Measurements from ENCODE around the gene POU3F3. TPM values are rescaled to one million over a fixed set of nuclear protein-coding genes. Genes with fewer than 3 reads are reported as not detected.

POU3F3 gene
- total RNA-seq, 1 experiment from 2014 or later, result not detected

DNA sequence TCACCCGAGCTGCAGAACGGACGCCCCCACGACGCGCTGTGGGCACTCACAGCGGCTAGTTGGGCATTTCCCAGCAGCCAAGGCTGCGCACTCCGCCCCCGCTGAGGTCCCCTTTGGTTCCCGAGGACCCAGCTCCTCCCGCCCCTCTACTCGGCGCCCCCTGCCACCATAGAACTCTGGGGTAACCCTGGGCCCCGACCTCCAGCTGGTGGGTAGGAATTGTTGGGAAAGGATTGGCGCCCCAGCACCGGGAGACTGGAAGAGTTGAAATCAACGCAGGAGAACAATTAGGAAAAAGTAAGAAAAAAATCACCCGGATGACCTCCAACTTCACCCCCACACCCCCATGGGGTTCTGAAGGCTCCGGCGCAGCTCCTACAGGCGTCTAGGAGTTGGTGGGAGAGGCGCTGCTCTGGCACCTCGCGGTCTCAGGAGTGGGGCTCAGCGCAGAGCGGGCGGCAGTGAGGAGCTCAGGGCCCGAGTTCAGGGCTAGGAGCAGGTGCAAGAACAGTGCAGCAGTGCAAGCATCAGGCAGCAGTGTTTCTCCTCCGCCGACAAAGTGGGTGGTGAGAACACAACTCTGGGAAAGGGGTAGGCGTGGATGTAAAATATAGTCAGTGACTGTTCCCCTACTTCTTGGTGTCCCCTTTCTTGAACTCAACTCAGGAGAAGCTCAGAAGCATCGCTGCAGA is 14.0 kb downstream of the POU3F3 start:
- Mint-ChIP-seq H3K4me3 (ENCODE audit: low read depth, unreplicated experiment) (no peak overlapping the region), H3K36me3 (ENCODE audit: insufficient read depth, unreplicated experiment) (peaks cover 5% of the 10 kb centered on the region), H3K27ac (ENCODE audit: unreplicated experiment) (no peak overlapping the region), H3K27me3 (ENCODE audit: unreplicated experiment) (peaks cover 84% of the 10 kb centered on the region), H3K9me3 (ENCODE audit: low read depth, unreplicated experiment) (no peaks in the 10 kb centered on the region), H3K4me1 (ENCODE audit: low read depth, unreplicated experiment) (no peaks in the 10 kb centered on the region)
- no peak for DNase-seq
- CTCF ChIA-PET, result interaction anchor here (1.3 kb wide), 1 partner anchor 18 kb away, joined by 3 read pairs; no protein-coding TSS in a partner anchor
- TF ChIP-seq, protein P1, sequence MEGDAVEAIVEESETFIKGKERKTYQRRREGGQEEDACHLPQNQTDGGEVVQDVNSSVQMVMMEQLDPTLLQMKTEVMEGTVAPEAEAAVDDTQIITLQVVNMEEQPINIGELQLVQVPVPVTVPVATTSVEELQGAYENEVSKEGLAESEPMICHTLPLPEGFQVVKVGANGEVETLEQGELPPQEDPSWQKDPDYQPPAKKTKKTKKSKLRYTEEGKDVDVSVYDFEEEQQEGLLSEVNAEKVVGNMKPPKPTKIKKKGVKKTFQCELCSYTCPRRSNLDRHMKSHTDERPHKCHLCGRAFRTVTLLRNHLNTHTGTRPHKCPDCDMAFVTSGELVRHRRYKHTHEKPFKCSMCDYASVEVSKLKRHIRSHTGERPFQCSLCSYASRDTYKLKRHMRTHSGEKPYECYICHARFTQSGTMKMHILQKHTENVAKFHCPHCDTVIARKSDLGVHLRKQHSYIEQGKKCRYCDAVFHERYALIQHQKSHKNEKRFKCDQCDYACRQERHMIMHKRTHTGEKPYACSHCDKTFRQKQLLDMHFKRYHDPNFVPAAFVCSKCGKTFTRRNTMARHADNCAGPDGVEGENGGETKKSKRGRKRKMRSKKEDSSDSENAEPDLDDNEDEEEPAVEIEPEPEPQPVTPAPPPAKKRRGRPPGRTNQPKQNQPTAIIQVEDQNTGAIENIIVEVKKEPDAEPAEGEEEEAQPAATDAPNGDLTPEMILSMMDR (IDR thresholded peaks at IDR 0.05; ENCODE audit: unreplicated experiment), result no peak
- BruUV-seq (replicated peaks), result no TSS peak
- intact Hi-C loops (cut with micrococcal nuclease; ENCODE audit: unreplicated experiment), result no loop called here

DNA sequence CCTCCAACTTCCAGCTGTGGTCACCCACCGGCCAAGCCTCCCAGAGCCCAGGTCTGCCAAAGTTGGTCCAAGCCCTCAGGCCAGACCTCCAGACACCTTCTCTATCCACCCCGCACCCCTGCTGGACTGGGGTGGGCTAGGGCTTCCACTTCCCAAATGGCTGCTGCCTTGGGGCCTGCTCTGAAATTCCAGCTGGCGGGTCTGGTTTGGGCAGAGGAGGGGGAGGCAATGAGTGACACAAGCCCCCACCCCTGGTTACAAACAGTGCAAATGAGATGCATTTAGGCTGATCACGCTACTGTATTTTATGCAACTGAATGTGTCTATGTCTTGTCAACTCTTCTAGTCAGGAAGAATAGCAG is 14.6 kb downstream of the POU3F3 start:
- no TSS peak for BruUV-seq (replicated peaks)
- H3K27me3 Mint-ChIP-seq (ENCODE audit: unreplicated experiment), result peaks cover 89% of the 10 kb centered on the region
- H3K36me3 Mint-ChIP-seq (ENCODE audit: insufficient read depth, unreplicated experiment), result peaks cover 7% of the 10 kb centered on the region
- CTCF ChIA-PET, result interaction anchor here (1.3 kb wide), 1 partner anchor 19 kb away, joined by 3 read pairs; no protein-coding TSS in a partner anchor
- TF ChIP-seq, protein P1 (IDR thresholded peaks at IDR 0.05; ENCODE audit: unreplicated experiment), result no peak
- no peak overlapping the region for H3K4me3 Mint-ChIP-seq (ENCODE audit: low read depth, unreplicated experiment)
- no peak for DNase-seq
- no peak overlapping the region for H3K27ac Mint-ChIP-seq (ENCODE audit: unreplicated experiment)
- intact Hi-C loops (cut with micrococcal nuclease; ENCODE audit: unreplicated experiment), result no loop called here
- no peaks in the 10 kb centered on the region for H3K4me1 Mint-ChIP-seq (ENCODE audit: low read depth, unreplicated experiment)
- H3K9me3 Mint-ChIP-seq (ENCODE audit: low read depth, unreplicated experiment), result no peaks in the 10 kb centered on the region

DNA sequence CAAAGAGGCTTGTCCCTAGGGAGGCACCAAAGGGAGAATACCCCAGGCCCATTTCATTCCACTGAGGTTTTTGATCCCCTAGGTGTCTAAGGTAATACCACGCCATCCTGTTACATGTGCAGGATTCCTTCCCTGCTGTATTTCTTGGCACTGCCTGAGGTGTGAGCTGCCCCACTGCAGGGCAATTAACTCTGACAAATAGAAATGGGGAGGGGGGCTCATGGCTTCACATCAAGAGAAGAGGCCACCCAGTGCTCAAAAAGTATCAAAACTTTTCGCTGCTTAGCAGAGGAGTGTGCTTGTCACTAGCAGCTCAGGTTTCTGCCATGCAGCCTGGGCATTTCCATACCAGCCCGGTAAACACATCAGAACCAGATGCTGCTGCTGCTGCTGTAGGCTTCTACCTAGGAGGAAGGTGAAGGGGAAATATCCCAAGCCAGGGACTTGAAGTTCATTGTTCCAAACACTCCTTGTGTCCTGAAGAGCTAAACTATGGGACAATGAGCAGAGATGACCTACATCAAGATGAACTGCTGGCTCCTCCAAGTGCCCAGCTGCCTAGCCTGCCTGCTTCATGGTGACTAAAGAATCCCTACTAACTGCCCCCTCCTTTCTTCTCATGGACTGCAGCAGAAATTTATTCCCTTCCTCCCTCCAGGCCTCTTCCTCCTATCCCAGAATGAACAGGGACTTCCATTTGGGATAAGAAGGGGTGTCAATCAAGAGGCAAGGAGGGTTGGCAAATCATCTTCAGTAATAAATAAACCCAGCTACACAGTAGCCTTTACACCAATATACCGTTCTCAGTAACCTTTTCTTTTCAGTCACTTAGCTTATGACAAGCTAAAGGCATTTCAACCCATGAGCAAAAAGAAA is 16.4 kb downstream of the POU3F3 start:
- no peak overlapping the region for H3K4me3 Mint-ChIP-seq (ENCODE audit: low read depth, unreplicated experiment)
- no peak overlapping the region for H3K27ac Mint-ChIP-seq (ENCODE audit: unreplicated experiment)
- BruUV-seq (replicated peaks), result no TSS peak
- CTCF ChIA-PET, result no interaction called here
- no peaks in the 10 kb centered on the region for H3K9me3 Mint-ChIP-seq (ENCODE audit: low read depth, unreplicated experiment)
- intact Hi-C loops (cut with micrococcal nuclease; ENCODE audit: unreplicated experiment), result loop anchor here (10.0 kb wide), 1 partner anchor 836 kb away; no protein-coding TSS in a partner anchor
- TF ChIP-seq, protein P1 (IDR thresholded peaks at IDR 0.05; ENCODE audit: unreplicated experiment), result no peak
- peaks cover 98% of the 10 kb centered on the region for H3K27me3 Mint-ChIP-seq (ENCODE audit: unreplicated experiment)
- H3K4me1 Mint-ChIP-seq (ENCODE audit: low read depth, unreplicated experiment), result no peaks in the 10 kb centered on the region
- DNase-seq, result no peak
- peaks cover 7% of the 10 kb centered on the region for H3K36me3 Mint-ChIP-seq (ENCODE audit: insufficient read depth, unreplicated experiment)

DNA sequence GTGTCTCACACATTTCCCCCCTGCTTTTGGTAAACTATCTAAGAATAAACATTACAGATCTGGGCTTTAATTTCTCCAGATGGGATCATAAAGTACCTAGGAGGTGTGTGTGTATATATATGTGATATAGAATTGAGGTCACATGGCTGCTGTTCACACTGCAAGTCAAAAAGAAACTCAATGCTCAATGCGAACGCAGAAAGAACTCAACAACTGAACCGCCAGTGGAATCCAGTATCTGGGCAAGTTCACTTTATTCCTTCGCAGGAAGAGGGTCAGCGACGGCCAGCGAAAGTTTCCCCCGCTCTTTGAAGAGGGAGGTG is 17.7 kb downstream of the POU3F3 start:
- H3K9me3 Mint-ChIP-seq (ENCODE audit: low read depth, unreplicated experiment), result no peaks in the 10 kb centered on the region

More for the DNA sequence above, 17.7 kb downstream of the POU3F3 start:
- H3K36me3 Mint-ChIP-seq (ENCODE audit: insufficient read depth, unreplicated experiment), result peaks cover 7% of the 10 kb centered on the region
- H3K4me3 Mint-ChIP-seq (ENCODE audit: low read depth, unreplicated experiment), result peak overlapping the region; percentile 73
- no peak for DNase-seq
- H3K4me1 Mint-ChIP-seq (ENCODE audit: low read depth, unreplicated experiment), result no peaks in the 10 kb centered on the region
- intact Hi-C loops (cut with micrococcal nuclease; ENCODE audit: unreplicated experiment), result loop anchor here (10.0 kb wide), 1 partner anchor 837 kb away; no protein-coding TSS in a partner anchor
- TF ChIP-seq, protein P1 (IDR thresholded peaks at IDR 0.05; ENCODE audit: unreplicated experiment), result no peak
- no TSS peak for BruUV-seq (replicated peaks)
- CTCF ChIA-PET, result no interaction called here
- H3K27ac Mint-ChIP-seq (ENCODE audit: unreplicated experiment), result no peak overlapping the region
- peaks cover 86% of the 10 kb centered on the region for H3K27me3 Mint-ChIP-seq (ENCODE audit: unreplicated experiment)

Data from Calu3 (cell line).